Measurements from ENCODE around the gene TUSC2.

DNA sequence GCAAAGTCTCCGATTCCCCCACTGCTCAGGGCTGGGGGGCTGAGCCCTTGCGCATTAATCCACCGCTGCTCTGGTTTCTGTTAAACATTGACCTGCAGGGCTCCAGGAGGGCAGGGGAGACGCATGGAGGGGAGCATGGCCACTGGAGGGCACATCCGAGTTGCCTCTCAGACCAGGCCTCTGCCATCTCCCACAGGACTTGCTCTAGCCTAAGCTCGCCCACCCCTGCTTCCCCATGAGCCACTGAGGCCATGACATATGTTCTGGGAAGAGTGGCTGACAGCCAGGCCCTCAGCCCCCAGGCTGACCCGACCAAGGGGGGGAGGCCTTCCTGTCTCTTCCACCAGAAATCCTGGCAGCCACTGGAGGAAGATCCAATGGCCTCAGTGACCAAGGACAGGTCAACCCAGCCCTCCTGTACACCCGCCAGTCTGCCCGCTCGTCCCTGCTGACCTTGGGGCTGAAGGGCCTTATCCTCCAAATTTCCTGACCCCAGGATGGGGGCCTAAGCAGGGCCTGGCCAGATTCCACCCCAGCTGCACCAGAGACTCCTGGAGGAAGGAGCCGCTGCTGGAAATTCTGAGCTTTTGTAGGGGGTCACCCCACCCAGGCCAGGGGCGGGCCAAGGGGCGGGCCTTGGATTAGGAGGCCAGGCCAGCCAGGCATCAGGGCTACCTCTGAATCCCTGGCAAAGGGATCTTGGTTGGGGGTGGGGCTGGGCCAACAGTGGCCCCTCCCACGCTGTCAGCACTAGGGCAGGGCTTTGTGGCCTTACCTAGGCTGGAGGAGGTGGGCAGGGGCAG lies 24.8 kb downstream of the TUSC2 start, which contains the start of gene HYAL1:
- TF ChIP-seq, protein P1, sequence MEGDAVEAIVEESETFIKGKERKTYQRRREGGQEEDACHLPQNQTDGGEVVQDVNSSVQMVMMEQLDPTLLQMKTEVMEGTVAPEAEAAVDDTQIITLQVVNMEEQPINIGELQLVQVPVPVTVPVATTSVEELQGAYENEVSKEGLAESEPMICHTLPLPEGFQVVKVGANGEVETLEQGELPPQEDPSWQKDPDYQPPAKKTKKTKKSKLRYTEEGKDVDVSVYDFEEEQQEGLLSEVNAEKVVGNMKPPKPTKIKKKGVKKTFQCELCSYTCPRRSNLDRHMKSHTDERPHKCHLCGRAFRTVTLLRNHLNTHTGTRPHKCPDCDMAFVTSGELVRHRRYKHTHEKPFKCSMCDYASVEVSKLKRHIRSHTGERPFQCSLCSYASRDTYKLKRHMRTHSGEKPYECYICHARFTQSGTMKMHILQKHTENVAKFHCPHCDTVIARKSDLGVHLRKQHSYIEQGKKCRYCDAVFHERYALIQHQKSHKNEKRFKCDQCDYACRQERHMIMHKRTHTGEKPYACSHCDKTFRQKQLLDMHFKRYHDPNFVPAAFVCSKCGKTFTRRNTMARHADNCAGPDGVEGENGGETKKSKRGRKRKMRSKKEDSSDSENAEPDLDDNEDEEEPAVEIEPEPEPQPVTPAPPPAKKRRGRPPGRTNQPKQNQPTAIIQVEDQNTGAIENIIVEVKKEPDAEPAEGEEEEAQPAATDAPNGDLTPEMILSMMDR (IDR thresholded peaks at IDR 0.05; ENCODE audit: low read length), result no peak
- no peak for TF ChIP-seq EZH2 (IDR thresholded peaks at IDR 0.05; ENCODE audit: borderline replicate concordance, low read length)
